ENCODE measurements around the gene PLA2R1.

Gene PLA2R1

GRCh38 chr2:159891917-159892730 lies 170.3 kb downstream of the PLA2R1 start:
- no peak for DNase-seq

GRCh38 chr2:159891267-159891588 lies 171.2 kb downstream of the PLA2R1 start:
- DNase-seq = no peak

- no peak for DNase-seq
Observed at GRCh38 chr2:159890551-159891266, 171.7 kb downstream of the PLA2R1 start.

- no peak for DNase-seq
Observed at GRCh38 chr2:159882130-159882745, 180.2 kb downstream of the PLA2R1 start.
